Thyroid gland (tissue), 4 donors: ENCODE results near the gene NREP.

ENCODE experiments used
- CTCF ChIP-seq, 6 experiments: fragments of 200-600 bp in 3 of 6; fragments of 450-650 bp in 3 of 6; sonication (generic) in 3 of 6; IDR thresholded peaks; one replicate each; pipeline ENCODE4 v1.5.1; 2016 to 2019; ENCODE audit warnings: antibody characterized with exemption in 6 of 6, mild to moderate bottlenecking in 2 of 6, inconsistent platforms in 1 of 6, moderate library complexity in 1 of 6
- POLR2A ChIP-seq, 2 donors: fragments of 450-650 bp; IDR thresholded peaks; one replicate each; pipeline ENCODE4 v1.6.1; 2017; ENCODE audit warnings: antibody characterized with exemption in 2 of 2, mild to moderate bottlenecking in 2 of 2, moderate library complexity in 1 of 2

- TF ChIP-seq CTCF (IDR thresholded peaks at IDR 0.05), result no peak
- no peak for TF ChIP-seq POLR2A (IDR thresholded peaks at IDR 0.05)
These were observed 38.1 kb upstream of the NREP start for GRCh38 chr5:111795142-111795541.
